GM11168 (cell line): ENCODE results near the gene CNNM4.
"Not testable (repeated sequence)": the region's sequence is repeated elsewhere in the genome, so short reads cannot be mapped to it uniquely, and the experiment has no call there.

Source experiments
- in situ Hi-C: fragments of 300-500 bp; cut with MboI; formaldehyde crosslinking; loops from one replicate; pipeline ENCODE4 v1.12.0; 2022; ENCODE audit warnings: low sequenced_read_pairs; ENCODE audit not compliant: unreplicated experiment

Gene CNNM4

DNA sequence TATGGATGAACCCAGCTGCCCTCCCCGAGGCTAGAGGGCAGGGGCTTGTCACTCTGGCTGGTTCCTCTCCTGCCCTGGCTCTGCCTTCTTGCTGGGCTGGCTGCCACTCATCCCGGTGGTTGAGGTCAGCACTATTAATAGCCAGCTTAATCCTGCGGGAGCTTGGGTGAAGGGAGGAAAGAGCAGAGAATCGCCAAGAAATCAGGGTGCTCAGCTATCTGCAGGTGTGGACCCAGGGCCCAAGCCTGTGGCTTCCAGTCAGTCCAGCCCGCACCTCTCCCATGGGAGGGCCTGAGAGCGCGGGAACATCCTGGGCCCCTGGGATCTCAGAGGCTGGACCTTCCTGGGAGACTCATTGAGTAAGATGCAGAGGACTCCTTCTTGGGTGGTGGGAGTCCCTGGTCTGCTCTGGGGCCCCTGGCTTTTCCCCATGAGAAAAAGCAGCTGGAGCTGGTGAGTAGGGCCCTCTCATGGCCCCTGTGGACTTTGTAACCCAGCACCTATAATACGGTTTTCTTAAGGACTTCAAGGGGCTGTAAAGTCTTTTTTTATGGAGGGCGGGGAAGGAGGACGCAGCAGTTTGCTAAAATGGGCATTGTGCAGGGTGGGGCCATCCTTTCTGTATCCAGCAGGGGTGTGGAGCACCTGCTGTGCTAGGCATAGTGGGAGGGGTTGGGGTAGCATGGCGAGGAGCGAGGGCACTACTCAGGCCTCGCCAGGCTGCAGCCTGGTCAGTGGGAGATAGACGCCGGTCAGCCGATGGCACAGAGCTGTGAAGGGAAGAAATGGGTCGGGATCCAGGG is 27.9 kb downstream of the CNNM4 start:
- in situ Hi-C loops: no loop called here

- in situ Hi-C loops: no loop called here
Measured at GRCh38 chr2:96789245-96789617, 28.5 kb downstream of the CNNM4 start.

- in situ Hi-C loops: no loop called here
Measured at GRCh38 chr2:96792772-96793749, 32.4 kb downstream of the CNNM4 start.

DNA sequence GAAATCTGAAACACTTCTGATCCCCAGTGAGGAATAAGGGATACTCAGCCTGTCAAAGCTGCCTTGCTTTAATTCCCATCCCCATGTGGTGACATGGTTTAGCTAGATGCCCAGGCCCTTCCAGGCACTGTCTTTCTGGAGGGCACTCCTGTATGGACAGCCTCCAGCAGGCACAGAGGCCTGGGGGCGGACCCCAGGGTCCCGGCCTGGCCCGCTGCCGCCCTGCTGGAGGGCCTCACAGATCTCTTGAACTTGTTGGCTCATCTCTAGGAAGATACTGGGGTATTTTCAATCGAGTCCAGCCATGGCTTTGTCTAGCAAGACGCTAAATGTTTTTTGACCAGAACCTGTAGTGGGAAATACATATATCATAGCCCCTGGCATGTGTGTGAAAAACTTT is 34.4 kb downstream of the CNNM4 start:
- in situ Hi-C loops: no loop called here

DNA sequence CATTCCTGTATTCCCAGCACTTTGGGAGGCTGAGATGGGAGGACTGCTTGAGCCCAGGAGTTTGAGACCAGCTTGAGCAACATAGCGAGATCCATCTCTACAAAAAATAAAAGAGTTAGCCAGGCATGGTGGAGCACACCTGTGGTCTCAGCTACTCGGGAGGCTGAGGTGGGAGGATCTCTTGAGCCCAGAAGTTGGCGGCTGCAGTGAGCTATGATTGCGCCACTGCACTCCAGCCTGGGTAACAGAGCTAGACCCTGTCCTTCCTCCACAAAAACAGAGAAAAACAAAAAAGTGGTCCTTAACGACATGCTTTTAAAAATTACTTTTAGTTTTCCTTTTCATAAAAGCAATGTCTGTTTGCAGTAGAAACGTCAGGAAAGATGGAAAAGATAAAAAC is 35.8 kb downstream of the CNNM4 start:
- in situ Hi-C loops: not testable (repeated sequence)

GRCh38 chr2:96797066-96797625 is 36.4 kb downstream of the CNNM4 start:
- in situ Hi-C loops: no loop called here

GRCh38 chr2:96798733-96799622 is 38.3 kb downstream of the CNNM4 start:
- in situ Hi-C loops: no loop called here

- in situ Hi-C loops: no loop called here
Measured at GRCh38 chr2:96799623-96799935, 38.9 kb downstream of the CNNM4 start.

GRCh38 chr2:96800061-96801004 is 39.6 kb downstream of the CNNM4 start:
- in situ Hi-C loops: no loop called here

GRCh38 chr2:96801005-96801785 is 40.5 kb downstream of the CNNM4 start:
- in situ Hi-C loops: no loop called here

DNA sequence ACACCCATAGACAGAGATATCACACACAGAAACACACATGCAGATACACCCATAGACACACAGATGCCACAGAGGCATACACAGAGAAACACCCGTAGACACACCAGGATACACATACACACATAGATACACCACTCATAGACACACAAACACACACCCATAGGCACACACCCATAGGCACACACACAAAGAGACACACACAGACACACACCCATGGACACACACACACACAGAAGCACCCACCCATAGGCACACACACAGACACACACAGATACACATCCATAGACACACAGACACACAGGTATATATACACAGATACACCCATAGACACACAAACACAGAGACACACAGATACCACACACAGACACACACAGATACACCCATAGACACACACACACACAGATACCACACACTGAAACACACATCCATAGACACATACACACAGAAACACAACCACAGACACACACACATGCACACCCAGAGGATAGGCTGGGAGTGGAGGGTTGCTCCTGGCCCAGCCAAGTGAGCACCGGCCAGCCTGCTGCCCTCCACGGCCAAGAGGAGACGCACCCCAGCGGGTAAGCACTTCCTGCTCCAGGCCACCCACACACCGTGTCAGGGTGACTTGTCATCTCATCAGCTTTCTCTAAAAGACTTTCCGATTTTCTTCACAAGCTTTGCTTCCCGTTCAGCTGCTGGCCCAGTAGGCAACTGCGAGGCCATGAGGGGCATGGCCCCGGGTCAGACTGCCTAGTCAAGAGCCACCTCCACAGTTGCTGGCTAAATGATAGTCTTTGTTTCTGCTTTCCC is 41.3 kb downstream of the CNNM4 start:
- in situ Hi-C loops: no loop called here

DNA sequence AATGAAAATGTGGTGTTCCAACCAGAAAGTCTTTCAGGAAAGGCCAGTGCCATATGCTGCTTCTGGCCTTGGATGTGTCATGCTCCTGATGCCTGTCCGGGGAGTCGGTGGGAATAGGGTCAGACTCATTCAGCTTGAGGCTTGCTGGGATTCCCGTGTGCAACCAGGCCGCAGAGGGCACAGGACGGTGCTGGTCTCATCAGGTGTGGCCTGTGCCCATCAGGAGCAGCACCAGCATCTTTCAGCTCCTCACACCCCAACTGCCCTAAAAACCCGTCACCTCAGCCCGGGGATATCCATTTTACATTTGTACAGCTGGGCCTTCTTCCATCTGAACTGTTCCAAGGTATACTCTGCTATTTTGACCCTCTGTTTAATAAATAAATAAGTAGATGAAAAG is 42.0 kb downstream of the CNNM4 start:
- in situ Hi-C loops: no loop called here

DNA sequence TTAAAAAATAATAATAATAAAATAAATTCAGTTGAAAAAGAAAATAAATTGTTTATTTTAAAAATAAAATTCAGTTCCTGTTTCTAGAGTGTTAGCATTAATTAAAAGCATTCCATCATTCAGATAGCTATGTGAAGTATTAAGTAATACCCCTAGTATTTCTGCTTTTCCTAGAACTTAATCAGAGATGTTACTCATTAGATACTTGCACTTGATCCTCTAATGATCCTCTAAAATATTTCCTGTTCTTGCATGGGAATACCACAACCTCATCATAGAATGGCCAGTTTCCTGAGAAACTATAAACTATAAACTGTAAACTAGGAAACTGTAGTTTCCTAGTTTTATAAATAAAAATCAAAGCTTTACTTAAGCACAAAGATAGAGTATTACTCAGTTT is 44.3 kb downstream of the CNNM4 start:
- in situ Hi-C loops: no loop called here

DNA sequence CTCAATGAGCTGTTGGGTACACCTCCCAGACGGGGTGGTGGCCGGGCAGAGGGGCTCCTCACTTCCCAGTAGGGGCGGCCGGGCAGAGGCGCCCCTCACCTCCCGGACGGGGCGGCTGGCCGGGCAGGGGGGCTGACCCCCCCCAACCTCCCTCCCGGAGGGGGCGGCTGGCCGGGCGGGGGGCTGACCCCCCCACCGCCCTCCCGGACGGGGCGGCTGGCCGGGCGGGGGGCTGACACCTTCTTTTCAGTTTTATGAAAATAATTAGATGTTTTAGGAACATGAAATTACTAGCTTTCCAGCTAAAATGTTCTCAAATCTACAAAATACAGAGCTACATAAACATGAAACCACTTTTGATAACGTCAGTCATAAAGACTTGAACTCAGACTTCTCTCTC is 45.2 kb downstream of the CNNM4 start:
- in situ Hi-C loops: not testable (repeated sequence)

DNA sequence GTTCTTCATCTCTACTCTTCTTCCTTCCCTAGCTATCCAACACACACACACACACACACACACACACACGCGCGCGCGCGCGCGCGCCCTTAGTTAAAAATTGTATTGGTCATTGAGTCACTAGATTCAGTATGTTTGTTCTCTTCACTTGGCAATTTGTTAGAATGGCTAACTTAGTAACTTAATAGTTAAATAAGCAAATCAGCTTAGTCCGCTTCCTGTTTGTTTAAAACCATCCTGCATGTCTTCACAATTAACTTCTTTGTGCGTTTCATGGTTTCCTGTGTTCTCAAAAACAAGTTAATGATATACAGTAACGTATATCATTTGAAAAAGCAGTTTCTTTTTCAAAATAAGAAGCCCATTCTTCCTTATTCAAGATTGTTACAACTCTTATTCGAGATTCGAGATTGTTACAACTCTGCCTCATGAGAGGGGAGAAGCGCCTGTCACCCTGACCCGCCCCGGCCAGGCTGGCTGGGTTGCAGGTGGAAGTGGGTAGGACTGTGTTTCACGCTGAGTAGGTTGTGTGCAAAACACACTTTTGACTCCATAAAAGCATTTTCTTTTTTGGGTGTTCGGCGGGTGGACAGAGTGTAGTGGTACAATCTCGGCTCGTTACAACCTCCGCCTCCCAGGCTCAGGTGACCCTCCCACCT is 45.9 kb downstream of the CNNM4 start:
- in situ Hi-C loops: no loop called here

GRCh38 chr2:96807127-96807471 is 46.4 kb downstream of the CNNM4 start:
- in situ Hi-C loops: no loop called here

GRCh38 chr2:96808176-96808837 is 47.6 kb downstream of the CNNM4 start:
- in situ Hi-C loops: no loop called here
